Chondrocyte (in vitro differentiated cells): Measurements from ENCODE around the gene SLU7. TPM values are rescaled to one million over a fixed set of nuclear protein-coding genes. Genes with fewer than 3 reads are reported as not detected.
A peak's percentile ranks its signal among the peaks of the same experiment; 100 is the strongest.

ENCODE experiments used
- DNase-seq: peaks from one replicate; pipeline ENCODE4 v3.0.0; 2021; ENCODE audit warnings: mixed read lengths, low spot score
- H3K27ac Mint-ChIP-seq: one replicate; pipeline ENCODE4 v1.8.0; 2021; ENCODE audit warnings: mild to moderate bottlenecking, moderate library complexity, mixed read lengths; ENCODE audit not compliant: unreplicated experiment
- H3K27me3 Mint-ChIP-seq: 2 replicates; pipeline ENCODE4 v1.8.0; 2021; ENCODE audit warnings: low read depth, mixed read lengths
- H3K36me3 Mint-ChIP-seq: 2 replicates; pipeline ENCODE4 v1.8.0; 2021; ENCODE audit warnings: low read depth, mixed read lengths
- H3K4me1 Mint-ChIP-seq: 2 replicates; pipeline ENCODE4 v1.8.0; 2021; ENCODE audit warnings: low read depth, mild to moderate bottlenecking, mixed read lengths
- H3K4me3 Mint-ChIP-seq: one replicate; pipeline ENCODE4 v1.8.0; 2021; ENCODE audit warnings: mild to moderate bottlenecking, moderate library complexity, mixed read lengths; ENCODE audit not compliant: unreplicated experiment
- H3K9me3 Mint-ChIP-seq: 2 replicates; pipeline ENCODE4 v1.8.0; 2021; ENCODE audit warnings: low read depth, mixed read lengths
- CTCF ChIP-seq: fragments of 200-600 bp; sonication (generic); IDR thresholded peaks from 2 replicates; pipeline ENCODE4 v1.5.0; 2021; ENCODE audit warnings: antibody characterized with exemption, mild to moderate bottlenecking, moderate library complexity
- total RNA-seq: library from RNA; stranded (reverse); gene quantifications from 3 replicates; pipeline ENCODE4 v1.2.1, GENCODE V29; 2021

The SLU7 gene
- total RNA-seq, 1 donor from 2014 or later = 29.5 TPM

GRCh38 chr5:160432196-160432595 is 13.3 kb upstream of the SLU7 start:
- H3K27ac Mint-ChIP-seq = no peak overlapping the region
- no peaks in the 10 kb centered on the region for H3K4me1 Mint-ChIP-seq
- DNase-seq = no peak
- peaks cover 16% of the 10 kb centered on the region for H3K27me3 Mint-ChIP-seq
- no peak overlapping the region for H3K4me3 Mint-ChIP-seq
- no peaks in the 10 kb centered on the region for H3K36me3 Mint-ChIP-seq
- H3K9me3 Mint-ChIP-seq = no peaks in the 10 kb centered on the region
- no peak for TF ChIP-seq CTCF

- H3K27me3 Mint-ChIP-seq = no peaks in the 10 kb centered on the region
- H3K9me3 Mint-ChIP-seq = no peaks in the 10 kb centered on the region
- no peak for TF ChIP-seq CTCF
- no peaks in the 10 kb centered on the region for H3K36me3 Mint-ChIP-seq
- DNase-seq = no peak
- H3K27ac Mint-ChIP-seq = no peak overlapping the region
- H3K4me3 Mint-ChIP-seq = no peak overlapping the region
- H3K4me1 Mint-ChIP-seq = peaks cover 20% of the 10 kb centered on the region
These were observed 8.7 kb upstream of the SLU7 start for GRCh38 chr5:160427607-160428006.

GRCh38 chr5:160423099-160423498 is 4.2 kb upstream of the SLU7 start:
- Mint-ChIP-seq H3K4me1 (peaks cover 47% of the 10 kb centered on the region), H3K27ac (no peak overlapping the region), H3K4me3 (peak overlapping the region; percentile 1), H3K27me3 (no peaks in the 10 kb centered on the region), H3K9me3 (no peaks in the 10 kb centered on the region), H3K36me3 (no peaks in the 10 kb centered on the region)
- TF ChIP-seq CTCF = no peak
- no peak for DNase-seq

GRCh38 chr5:160421625-160422258 is 2.9 kb upstream of the SLU7 start, which contains the start of gene PTTG1:
TSS of gene PTTG1 (plus strand) at chr5:160421855. CDS start at chr5:160422313, 458 bp downstream.
- Mint-ChIP-seq H3K36me3 (no peaks in the 10 kb centered on the region), H3K4me1 (peaks cover 58% of the 10 kb centered on the region)
- no peak for TF ChIP-seq CTCF

GRCh38 chr5:160420331-160420610 is 1.4 kb upstream of the SLU7 start:
- Mint-ChIP-seq H3K36me3 (no peaks in the 10 kb centered on the region), H3K4me1 (peaks cover 63% of the 10 kb centered on the region), H3K27ac (no peak overlapping the region), H3K4me3 (peak overlapping the region; percentile 99), H3K27me3 (no peaks in the 10 kb centered on the region), H3K9me3 (no peaks in the 10 kb centered on the region)
- no peak for DNase-seq
- TF ChIP-seq CTCF = no peak

More at GRCh38 chr5:160421625-160422258, 2.9 kb upstream of the SLU7 start, which contains the start of gene PTTG1:
- Mint-ChIP-seq H3K27ac (peak within 1 kb of the TSS; percentile 99), H3K27me3 (no peaks in the 10 kb centered on the region), H3K4me3 (peak within 1 kb of the TSS; percentile 94), H3K9me3 (no peaks in the 10 kb centered on the region)
- peak; percentile 96 for DNase-seq
